Effector CD4-positive, alpha-beta T cell (primary cell): Measurements from ENCODE around the gene TEX35.
"Not testable (repeated sequence)": the region's sequence is repeated elsewhere in the genome, so short reads cannot be mapped to it uniquely, and the experiment has no call there.

Source experiments
- DNase-seq: peaks from one replicate; pipeline ENCODE4 v3.0.0-alpha.2; 2020

The TEX35 gene

GRCh38 chr1:178495158-178495557 is 17.8 kb upstream of the TEX35 start:
- no peak for DNase-seq

GRCh38 chr1:178495741-178496409 is 17.0 kb upstream of the TEX35 start:
- no peak for DNase-seq

- DNase-seq: no peak
Observed at GRCh38 chr1:178496410-178497135, 16.3 kb upstream of the TEX35 start, which contains the start of gene CLEC20A. Gene CLEC20A (minus strand): TSS chr1:178496964. CDS start chr1:178496939, 25 bp downstream.

GRCh38 chr1:178497903-178498478 is 14.9 kb upstream of the TEX35 start:
- DNase-seq: no peak

GRCh38 chr1:178498896-178499675 is 13.8 kb upstream of the TEX35 start:
- DNase-seq: no peak

- no peak for DNase-seq
Observed at GRCh38 chr1:178500091-178500770, 12.7 kb upstream of the TEX35 start.

GRCh38 chr1:178500936-178501554 is 11.9 kb upstream of the TEX35 start:
- DNase-seq: no peak

GRCh38 chr1:178501705-178502329 is 11.1 kb upstream of the TEX35 start:
- DNase-seq: no peak

- DNase-seq: no peak
Observed at GRCh38 chr1:178502330-178502714, 10.6 kb upstream of the TEX35 start.

- DNase-seq: no peak
Observed at GRCh38 chr1:178502856-178503255, 10.1 kb upstream of the TEX35 start.

- DNase-seq: not testable (repeated sequence)
Observed at GRCh38 chr1:178503316-178503715, 9.6 kb upstream of the TEX35 start.

GRCh38 chr1:178503849-178504248 is 9.1 kb upstream of the TEX35 start:
- DNase-seq: no peak

- no peak for DNase-seq
Observed at GRCh38 chr1:178504286-178504685, 8.6 kb upstream of the TEX35 start.

GRCh38 chr1:178506177-178506576 is 6.7 kb upstream of the TEX35 start:
- DNase-seq: no peak

- DNase-seq: no peak
Observed at GRCh38 chr1:178506669-178507068, 6.2 kb upstream of the TEX35 start.

- no peak for DNase-seq
Observed at GRCh38 chr1:178509414-178510007, 3.4 kb upstream of the TEX35 start.

GRCh38 chr1:178510155-178510554 is 2.8 kb upstream of the TEX35 start:
- DNase-seq: no peak

GRCh38 chr1:178513278-178513983 is 522 bp downstream of the TEX35 start:
- DNase-seq: no peak

- no peak for DNase-seq
Observed at GRCh38 chr1:178516110-178516509, 3.2 kb downstream of the TEX35 start.

- no peak for DNase-seq
Observed at GRCh38 chr1:178518894-178519293, 6.0 kb downstream of the TEX35 start.

GRCh38 chr1:178520803-178521202 is 7.9 kb downstream of the TEX35 start:
- no peak for DNase-seq
